HepG2 (cell line): ENCODE results near the gene INSR. TPM values are rescaled to one million over a fixed set of nuclear protein-coding genes. Genes with fewer than 3 reads are reported as not detected.

ENCODE experiments used
- BRCA1 ChIP-seq: sonication (generic); formaldehyde crosslinking; IDR thresholded peaks from 2 replicates; pipeline ENCODE4 v1.4.0; 2020; ENCODE audit warnings: missing genetic modification reagents
- CREB1 ChIP-seq, 2 experiments: fragments of 450-650 bp in 1 of 2; IDR thresholded peaks; 2 replicates each; pipeline ENCODE4 v1.6.1; 2016 to 2017; ENCODE audit warnings: control low read depth in 1 of 2, mild to moderate bottlenecking in 1 of 2, missing compliant biosample characterization in 1 of 2, missing genetic modification characterization in 1 of 2
- ETV5 ChIP-seq: IDR thresholded peaks from 2 replicates; pipeline ENCODE4 v1.6.1; 2018; ENCODE audit warnings: missing biosample characterization, missing genetic modification reagents, inconsistent platforms, borderline replicate concordance
- GFI1 ChIP-seq: sonication (generic); formaldehyde crosslinking; IDR thresholded peaks from 2 replicates; pipeline ENCODE4 v1.5.0; 2020; ENCODE audit warnings: missing genetic modification reagents, mild to moderate bottlenecking, borderline replicate concordance
- KDM5B ChIP-seq: sonication (generic); formaldehyde crosslinking; IDR thresholded peaks from 2 replicates; pipeline ENCODE4 v1.4.0; 2020; ENCODE audit warnings: missing genetic modification reagents, mild to moderate bottlenecking, borderline replicate concordance
- KLF13 ChIP-seq: sonication (generic); formaldehyde crosslinking; IDR thresholded peaks from 2 replicates; pipeline ENCODE4 v1.4.0; 2020; ENCODE audit warnings: mild to moderate bottlenecking, missing genetic modification reagents
- MXI1 ChIP-seq: IDR thresholded peaks from 3 replicates; pipeline ENCODE4 v1.6.1; 2012; ENCODE audit warnings: low read depth, low read length, inconsistent platforms, borderline replicate concordance
- POLR2AphosphoS5 ChIP-seq: IDR thresholded peaks from 2 replicates; pipeline ENCODE4 v1.6.1; 2012; ENCODE audit warnings: low read depth, low read length
- RAD21 ChIP-seq: fragments of 450-650 bp; formaldehyde crosslinking; IDR thresholded peaks from 2 replicates; pipeline ENCODE4 v1.5.0; 2020; ENCODE audit warnings: mild to moderate bottlenecking
- SIN3A ChIP-seq: IDR thresholded peaks from 2 replicates; pipeline ENCODE4 v1.6.1; 2011; ENCODE audit warnings: low read depth, mild to moderate bottlenecking, control low read depth, low read length, borderline replicate concordance
- TRIM24 ChIP-seq: sonication (generic); formaldehyde crosslinking; IDR thresholded peaks from 2 replicates; pipeline ENCODE4 v1.8.0; 2022; ENCODE audit warnings: mild to moderate bottlenecking, missing genetic modification reagents
- WIZ ChIP-seq: sonication (generic); formaldehyde crosslinking; IDR thresholded peaks from 2 replicates; pipeline ENCODE4 v1.5.1; 2020; ENCODE audit warnings: mild to moderate bottlenecking, missing genetic modification reagents
- ZNF20 ChIP-seq: sonication (generic); formaldehyde crosslinking; IDR thresholded peaks from 2 replicates; pipeline ENCODE4 v1.4.0; 2020; ENCODE audit warnings: mild to moderate bottlenecking, moderate library complexity, missing genetic modification reagents
- ZNF251 ChIP-seq: sonication (generic); formaldehyde crosslinking; IDR thresholded peaks from 2 replicates; pipeline ENCODE4 v1.9.0; 2021; ENCODE audit warnings: mild to moderate bottlenecking, missing genetic modification reagents
- ZNF260 ChIP-seq: sonication (generic); formaldehyde crosslinking; IDR thresholded peaks from 2 replicates; pipeline ENCODE4 v1.4.0; 2020; ENCODE audit warnings: missing genetic modification reagents, low read depth, mild to moderate bottlenecking, borderline replicate concordance
- ZNF367 ChIP-seq: sonication (generic); formaldehyde crosslinking; IDR thresholded peaks from 2 replicates; pipeline ENCODE4 v1.4.0; 2020; ENCODE audit warnings: missing genetic modification reagents, borderline replicate concordance
- ZNF484 ChIP-seq: sonication (generic); formaldehyde crosslinking; IDR thresholded peaks from 2 replicates; pipeline ENCODE4 v1.5.1; 2020; ENCODE audit warnings: mild to moderate bottlenecking, low read depth, missing genetic modification reagents, borderline replicate concordance
- ZNF569 ChIP-seq: sonication (generic); formaldehyde crosslinking; IDR thresholded peaks from 2 replicates; pipeline ENCODE4 v1.5.0; 2020; ENCODE audit warnings: mild to moderate bottlenecking, missing genetic modification reagents, moderate library complexity, borderline replicate concordance
- ZNF614 ChIP-seq: IDR thresholded peaks from 2 replicates; pipeline ENCODE4 v1.6.1; 2018; ENCODE audit warnings: missing biosample characterization, missing genetic modification reagents, inconsistent platforms, borderline replicate concordance
- ZNF747 ChIP-seq: sonication (generic); formaldehyde crosslinking; IDR thresholded peaks from 2 replicates; pipeline ENCODE4 v1.8.1; 2023; ENCODE audit warnings: missing genetic modification reagents, mild to moderate bottlenecking, borderline replicate concordance
- ZSCAN31 ChIP-seq: sonication (generic); formaldehyde crosslinking; IDR thresholded peaks from 2 replicates; pipeline ENCODE4 v1.5.0; 2020; ENCODE audit warnings: low read depth, mild to moderate bottlenecking, missing genetic modification reagents
- polyA plus RNA-seq, 8 experiments: library from polyadenylated mRNA; depleted of rRNA in 3 of 8; stranded (reverse) in 7 of 8; unstranded in 1 of 8; fragments of >200 nt; fragmentation: Illumina TruSeq in 4 of 8; extraction: Trizol in 4 of 8; gene quantifications; 2 replicates each; pipeline versions ENCODE4 v1.2.1 to v1.2.3, GENCODE V29; 2011 to 2016; ENCODE audit warnings: low read depth in 4 of 8, missing spikeins in 1 of 8, mixed read lengths in 1 of 8; ENCODE audit not compliant: insufficient read depth in 1 of 8
- total RNA-seq, 5 experiments: library from RNA; depleted of rRNA; stranded (reverse); fragments of >200 nt; fragmentation: Illumina TruSeq; extraction: Trizol; gene quantifications; 2 replicates each; pipeline ENCODE4 v1.2.3, GENCODE V29; 2016; ENCODE audit warnings: low read depth in 1 of 5
- TF ChIP-seq, protein P1 (sequence below): sonication (generic); formaldehyde crosslinking; IDR thresholded peaks from 2 replicates; pipeline ENCODE4 v1.4.0; 2020; ENCODE audit warnings: missing genetic modification reagents, borderline replicate concordance
- TF ChIP-seq, protein P2 (sequence below): sonication (generic); formaldehyde crosslinking; IDR thresholded peaks from 2 replicates; pipeline ENCODE4 v1.4.0; 2020; ENCODE audit warnings: mild to moderate bottlenecking, missing genetic modification reagents, borderline replicate concordance

INSR gene
- total and polyA plus RNA-seq, 2 of the 13 experiments (the other 11 are each of a cell fraction or from before 2014, with no cell fraction given), result 24.2 to 29.8 TPM

DNA sequence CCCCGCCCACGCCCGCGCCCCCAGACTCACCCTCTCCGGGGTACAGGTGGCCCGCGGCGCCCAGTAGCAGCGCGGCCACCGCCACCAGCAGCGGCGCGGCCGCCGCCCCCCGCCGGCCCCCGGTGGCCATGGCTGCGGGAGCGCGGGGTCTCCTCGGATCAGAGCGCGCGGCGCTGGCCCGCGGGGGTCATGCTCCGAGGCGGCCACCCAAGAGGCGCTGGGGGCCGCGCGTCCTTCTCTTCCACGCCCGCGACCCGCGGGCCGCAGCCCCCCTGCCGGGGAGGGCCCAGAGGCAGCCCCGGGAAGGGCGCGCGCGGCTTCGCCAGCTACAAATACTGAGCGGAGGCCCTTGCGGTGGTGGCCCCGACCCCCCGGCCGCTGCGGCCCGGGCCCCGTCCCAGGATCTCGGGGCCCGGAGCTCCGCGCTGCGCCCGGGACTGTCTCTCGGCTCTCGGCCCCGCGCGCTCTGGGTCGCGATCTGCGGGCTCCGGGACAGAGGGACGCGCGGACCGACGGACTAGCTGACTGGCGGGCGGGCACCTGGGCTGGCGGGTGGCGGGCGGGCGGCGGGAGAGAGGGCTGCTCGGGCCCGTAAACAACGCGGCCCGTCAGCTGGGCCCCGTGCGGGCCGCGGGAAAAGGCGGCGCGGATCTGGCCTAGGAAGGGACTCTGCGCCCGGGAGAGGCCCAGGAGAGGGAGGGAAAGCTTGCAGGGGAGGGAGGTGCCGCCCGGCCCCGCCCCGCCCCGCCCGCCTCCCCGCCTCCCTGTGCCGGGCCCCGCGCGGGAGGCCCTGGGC lies at the start of gene INSR (continued):
- peak; percentile 70; the same call in 1 of the 2 replicates for TF ChIP-seq SIN3A
- no peak for TF ChIP-seq CREB1 (IDR thresholded peaks at IDR 0.05)
- no peak for TF ChIP-seq CREB1 (CRISPR knock-in tag; IDR thresholded peaks at IDR 0.05)
- TF ChIP-seq KLF13 (CRISPR knock-in tag), result no peak
- no peak for TF ChIP-seq ZNF251
- TF ChIP-seq, protein P1, sequence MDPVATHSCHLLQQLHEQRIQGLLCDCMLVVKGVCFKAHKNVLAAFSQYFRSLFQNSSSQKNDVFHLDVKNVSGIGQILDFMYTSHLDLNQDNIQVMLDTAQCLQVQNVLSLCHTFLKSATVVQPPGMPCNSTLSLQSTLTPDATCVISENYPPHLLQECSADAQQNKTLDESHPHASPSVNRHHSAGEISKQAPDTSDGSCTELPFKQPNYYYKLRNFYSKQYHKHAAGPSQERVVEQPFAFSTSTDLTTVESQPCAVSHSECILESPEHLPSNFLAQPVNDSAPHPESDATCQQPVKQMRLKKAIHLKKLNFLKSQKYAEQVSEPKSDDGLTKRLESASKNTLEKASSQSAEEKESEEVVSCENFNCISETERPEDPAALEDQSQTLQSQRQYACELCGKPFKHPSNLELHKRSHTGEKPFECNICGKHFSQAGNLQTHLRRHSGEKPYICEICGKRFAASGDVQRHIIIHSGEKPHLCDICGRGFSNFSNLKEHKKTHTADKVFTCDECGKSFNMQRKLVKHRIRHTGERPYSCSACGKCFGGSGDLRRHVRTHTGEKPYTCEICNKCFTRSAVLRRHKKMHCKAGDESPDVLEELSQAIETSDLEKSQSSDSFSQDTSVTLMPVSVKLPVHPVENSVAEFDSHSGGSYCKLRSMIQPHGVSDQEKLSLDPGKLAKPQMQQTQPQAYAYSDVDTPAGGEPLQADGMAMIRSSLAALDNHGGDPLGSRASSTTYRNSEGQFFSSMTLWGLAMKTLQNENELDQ (CRISPR knock-in tag), result no peak
- no peak for TF ChIP-seq ZNF747 (CRISPR knock-in tag)
- 0 out of 2 replicates have a peak, but pooled peaks have one; percentile 31 for TF ChIP-seq ETV5 (CRISPR knock-in tag)
- TF ChIP-seq KDM5B (CRISPR knock-in tag), result peak; percentile 66; the same call in 1 of the 2 replicates
- no peak for TF ChIP-seq ZNF614 (CRISPR knock-in tag)
- TF ChIP-seq, protein P2, sequence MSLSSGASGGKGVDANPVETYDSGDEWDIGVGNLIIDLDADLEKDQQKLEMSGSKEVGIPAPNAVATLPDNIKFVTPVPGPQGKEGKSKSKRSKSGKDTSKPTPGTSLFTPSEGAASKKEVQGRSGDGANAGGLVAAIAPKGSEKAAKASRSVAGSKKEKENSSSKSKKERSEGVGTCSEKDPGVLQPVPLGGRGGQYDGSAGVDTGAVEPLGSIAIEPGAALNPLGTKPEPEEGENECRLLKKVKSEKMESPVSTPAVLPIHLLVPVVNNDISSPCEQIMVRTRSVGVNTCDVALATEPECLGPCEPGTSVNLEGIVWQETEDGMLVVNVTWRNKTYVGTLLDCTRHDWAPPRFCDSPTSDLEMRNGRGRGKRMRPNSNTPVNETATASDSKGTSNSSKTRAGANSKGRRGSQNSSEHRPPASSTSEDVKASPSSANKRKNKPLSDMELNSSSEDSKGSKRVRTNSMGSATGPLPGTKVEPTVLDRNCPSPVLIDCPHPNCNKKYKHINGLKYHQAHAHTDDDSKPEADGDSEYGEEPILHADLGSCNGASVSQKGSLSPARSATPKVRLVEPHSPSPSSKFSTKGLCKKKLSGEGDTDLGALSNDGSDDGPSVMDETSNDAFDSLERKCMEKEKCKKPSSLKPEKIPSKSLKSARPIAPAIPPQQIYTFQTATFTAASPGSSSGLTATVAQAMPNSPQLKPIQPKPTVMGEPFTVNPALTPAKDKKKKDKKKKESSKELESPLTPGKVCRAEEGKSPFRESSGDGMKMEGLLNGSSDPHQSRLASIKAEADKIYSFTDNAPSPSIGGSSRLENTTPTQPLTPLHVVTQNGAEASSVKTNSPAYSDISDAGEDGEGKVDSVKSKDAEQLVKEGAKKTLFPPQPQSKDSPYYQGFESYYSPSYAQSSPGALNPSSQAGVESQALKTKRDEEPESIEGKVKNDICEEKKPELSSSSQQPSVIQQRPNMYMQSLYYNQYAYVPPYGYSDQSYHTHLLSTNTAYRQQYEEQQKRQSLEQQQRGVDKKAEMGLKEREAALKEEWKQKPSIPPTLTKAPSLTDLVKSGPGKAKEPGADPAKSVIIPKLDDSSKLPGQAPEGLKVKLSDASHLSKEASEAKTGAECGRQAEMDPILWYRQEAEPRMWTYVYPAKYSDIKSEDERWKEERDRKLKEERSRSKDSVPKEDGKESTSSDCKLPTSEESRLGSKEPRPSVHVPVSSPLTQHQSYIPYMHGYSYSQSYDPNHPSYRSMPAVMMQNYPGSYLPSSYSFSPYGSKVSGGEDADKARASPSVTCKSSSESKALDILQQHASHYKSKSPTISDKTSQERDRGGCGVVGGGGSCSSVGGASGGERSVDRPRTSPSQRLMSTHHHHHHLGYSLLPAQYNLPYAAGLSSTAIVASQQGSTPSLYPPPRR (CRISPR knock-in tag), result no peak
- peak; percentile 67; the same call in 1 of the 3 replicates for TF ChIP-seq MXI1
- peak; percentile 54; the same call in 1 of the 2 replicates for TF ChIP-seq POLR2AphosphoS5
- no peak for TF ChIP-seq ZNF20 (CRISPR knock-in tag)
- TF ChIP-seq RAD21, result no peak
- no peak for TF ChIP-seq ZNF484 (CRISPR knock-in tag)
- TF ChIP-seq GFI1 (CRISPR knock-in tag), result no peak
- TF ChIP-seq WIZ (CRISPR knock-in tag), result no peak
- no peak for TF ChIP-seq ZNF367
- no peak for TF ChIP-seq ZSCAN31 (CRISPR knock-in tag)
- TF ChIP-seq BRCA1, result no peak
- no peak for TF ChIP-seq ZNF260 (CRISPR knock-in tag)
- TF ChIP-seq ZNF569, result no peak
- no peak for TF ChIP-seq TRIM24 (CRISPR knock-in tag)
